Endothelial cell (in vitro differentiated cells): ENCODE measurements around the gene ELP4. TPM values are rescaled to one million over a fixed set of nuclear protein-coding genes. Genes with fewer than 3 reads are reported as not detected.
"Not testable (repeated sequence)": the region's sequence is repeated elsewhere in the genome, so short reads cannot be mapped to it uniquely, and the experiment has no call there.

ENCODE experiments used
- DNase-seq: peaks from one replicate; pipeline ENCODE4 v3.0.0; 2021; ENCODE audit warnings: low spot score
- H3K27ac Mint-ChIP-seq: one replicate; pipeline ENCODE4 v1.8.0; 2021; ENCODE audit warnings: mixed read lengths, inconsistent platforms; ENCODE audit not compliant: unreplicated experiment
- H3K27me3 Mint-ChIP-seq: one replicate; pipeline ENCODE4 v1.8.0; 2021; ENCODE audit warnings: mild to moderate bottlenecking, moderate library complexity, mixed read lengths, inconsistent platforms; ENCODE audit not compliant: unreplicated experiment
- H3K36me3 Mint-ChIP-seq: one replicate; pipeline ENCODE4 v1.8.0; 2021; ENCODE audit warnings: mild to moderate bottlenecking, low read depth, mixed read lengths, inconsistent platforms; ENCODE audit not compliant: unreplicated experiment
- H3K4me1 Mint-ChIP-seq: one replicate; pipeline ENCODE4 v1.8.0; 2021; ENCODE audit warnings: mild to moderate bottlenecking, mixed read lengths, inconsistent platforms; ENCODE audit not compliant: unreplicated experiment
- H3K4me3 Mint-ChIP-seq: one replicate; pipeline ENCODE4 v1.8.0; 2021; ENCODE audit warnings: mild to moderate bottlenecking, mixed read lengths, inconsistent platforms; ENCODE audit not compliant: unreplicated experiment
- H3K9me3 Mint-ChIP-seq: one replicate; pipeline ENCODE4 v1.8.0; 2021; ENCODE audit warnings: mixed read lengths, inconsistent platforms; ENCODE audit not compliant: unreplicated experiment
- CTCF ChIP-seq: fragments of 200-600 bp; sonication (generic); IDR thresholded peaks from one replicate; pipeline ENCODE4 v1.5.0; 2021; ENCODE audit warnings: antibody characterized with exemption; ENCODE audit not compliant: unreplicated experiment
- total RNA-seq: library from RNA; stranded (reverse); fragmentation: NEBNext Ultra II Directional; extraction: Animal tissue kit (Norgen Biotek cat#: 25700); gene quantifications from one replicate; pipeline ENCODE4 v1.2.1, GENCODE V29; 2021; ENCODE audit not compliant: unreplicated experiment

The ELP4 gene
- total RNA-seq, 1 donor from 2014 or later: 9.5 TPM

- Mint-ChIP-seq H3K27me3 (no peaks in the 10 kb centered on the region), H3K4me3 (no peak overlapping the region), H3K27ac (no peak overlapping the region), H3K4me1 (no peaks in the 10 kb centered on the region), H3K9me3 (no peaks in the 10 kb centered on the region), H3K36me3 (no peaks in the 10 kb centered on the region)
- no peak for DNase-seq
- TF ChIP-seq CTCF: no peak
Measured at GRCh38 chr11:31664954-31665353, 155.4 kb downstream of the ELP4 start.

- H3K4me1 Mint-ChIP-seq: no peaks in the 10 kb centered on the region
- H3K36me3 Mint-ChIP-seq: no peaks in the 10 kb centered on the region
- H3K27me3 Mint-ChIP-seq: no peaks in the 10 kb centered on the region
- H3K27ac Mint-ChIP-seq: no peak overlapping the region
- no peak for DNase-seq
- H3K9me3 Mint-ChIP-seq: no peaks in the 10 kb centered on the region
- no peak for TF ChIP-seq CTCF
- H3K4me3 Mint-ChIP-seq: no peak overlapping the region
Measured at GRCh38 chr11:31671681-31672080, 162.1 kb downstream of the ELP4 start.

- not testable (repeated sequence) for H3K27me3 Mint-ChIP-seq, H3K36me3 Mint-ChIP-seq, H3K4me1 Mint-ChIP-seq, H3K27ac Mint-ChIP-seq, H3K4me3 Mint-ChIP-seq, H3K9me3 Mint-ChIP-seq, DNase-seq
Measured at GRCh38 chr11:31673108-31673507, 163.5 kb downstream of the ELP4 start.

GRCh38 chr11:31676280-31676982, 166.9 kb downstream of the ELP4 start:
- no peak for TF ChIP-seq CTCF
- no peaks in the 10 kb centered on the region for H3K27me3 Mint-ChIP-seq
- no peaks in the 10 kb centered on the region for H3K36me3 Mint-ChIP-seq
- H3K27ac Mint-ChIP-seq: no peak overlapping the region
- no peak for DNase-seq
- no peaks in the 10 kb centered on the region for H3K4me1 Mint-ChIP-seq
- no peaks in the 10 kb centered on the region for H3K9me3 Mint-ChIP-seq
- no peak overlapping the region for H3K4me3 Mint-ChIP-seq

DNA sequence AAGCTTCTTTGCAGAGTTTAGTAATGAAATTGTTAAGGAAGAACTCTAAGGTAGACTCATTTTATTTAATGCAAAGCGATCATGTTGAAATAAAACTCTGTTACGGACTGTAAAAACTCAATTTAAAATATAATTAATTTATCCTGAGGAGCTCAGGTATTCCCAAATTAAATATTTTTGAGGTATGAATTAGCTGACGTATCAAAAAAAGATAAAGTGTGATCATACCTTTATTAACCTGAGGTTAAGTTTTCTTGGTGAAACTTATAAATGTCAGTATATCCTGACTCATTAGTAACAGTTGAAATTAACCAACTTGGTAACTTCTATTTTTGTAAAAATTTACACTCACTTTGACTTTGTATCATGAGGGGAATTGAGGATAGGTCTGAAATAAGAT, 171.2 kb downstream of the ELP4 start:
- no peak for TF ChIP-seq CTCF
- no peak overlapping the region for H3K4me3 Mint-ChIP-seq
- no peaks in the 10 kb centered on the region for H3K36me3 Mint-ChIP-seq
- no peaks in the 10 kb centered on the region for H3K9me3 Mint-ChIP-seq
- H3K27ac Mint-ChIP-seq: no peak overlapping the region
- DNase-seq: no peak
- no peaks in the 10 kb centered on the region for H3K27me3 Mint-ChIP-seq
- H3K4me1 Mint-ChIP-seq: no peaks in the 10 kb centered on the region
